ENCODE data around the gene ZCCHC24.
A peak's percentile ranks its signal among the peaks of the same experiment; 100 is the strongest.

Gene ZCCHC24

DNA sequence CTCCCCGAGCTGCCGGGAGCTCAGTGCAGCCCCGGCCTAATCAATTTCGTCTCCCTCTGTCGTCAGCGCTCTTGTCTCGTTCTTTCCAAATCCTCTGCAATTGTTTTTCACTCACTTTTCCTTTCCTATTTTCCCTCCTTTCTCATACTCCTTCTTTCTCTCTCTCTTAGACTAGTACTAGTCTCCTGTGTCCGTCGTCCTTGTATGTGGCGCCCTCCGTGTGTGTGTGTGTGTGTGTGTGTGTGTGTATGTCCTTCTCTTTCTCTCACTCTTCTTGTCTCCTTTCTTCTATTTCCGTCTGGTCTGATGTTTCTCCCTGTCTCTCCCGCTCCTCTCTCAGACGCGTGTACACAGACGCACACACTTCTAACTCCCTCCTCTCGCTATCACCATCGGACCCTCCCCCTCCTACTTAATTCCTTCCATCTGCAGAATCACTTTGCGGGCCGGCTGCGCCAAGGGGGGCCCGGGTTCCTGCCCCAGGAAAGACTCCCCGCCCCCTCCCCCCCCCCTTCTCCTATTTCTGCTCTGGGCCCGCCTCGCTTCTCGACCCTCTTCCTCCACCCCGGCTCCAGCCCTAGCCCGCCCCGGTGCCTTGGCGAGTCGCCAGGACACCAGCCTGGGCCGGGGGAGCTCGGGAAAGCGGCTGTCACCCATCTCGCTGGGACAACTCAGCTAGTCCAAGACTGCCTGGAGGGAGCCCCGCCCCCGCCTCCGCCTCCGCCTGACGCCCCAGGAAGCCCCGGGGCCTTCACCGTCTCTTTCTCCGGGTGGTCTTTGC, 743 bp upstream of the ZCCHC24 start:
- DNase-seq: peak; percentile 67

- DNase-seq: peak; percentile 78
Observed at GRCh38 chr10:79444199-79445119, 965 bp downstream of the ZCCHC24 start.

DNA sequence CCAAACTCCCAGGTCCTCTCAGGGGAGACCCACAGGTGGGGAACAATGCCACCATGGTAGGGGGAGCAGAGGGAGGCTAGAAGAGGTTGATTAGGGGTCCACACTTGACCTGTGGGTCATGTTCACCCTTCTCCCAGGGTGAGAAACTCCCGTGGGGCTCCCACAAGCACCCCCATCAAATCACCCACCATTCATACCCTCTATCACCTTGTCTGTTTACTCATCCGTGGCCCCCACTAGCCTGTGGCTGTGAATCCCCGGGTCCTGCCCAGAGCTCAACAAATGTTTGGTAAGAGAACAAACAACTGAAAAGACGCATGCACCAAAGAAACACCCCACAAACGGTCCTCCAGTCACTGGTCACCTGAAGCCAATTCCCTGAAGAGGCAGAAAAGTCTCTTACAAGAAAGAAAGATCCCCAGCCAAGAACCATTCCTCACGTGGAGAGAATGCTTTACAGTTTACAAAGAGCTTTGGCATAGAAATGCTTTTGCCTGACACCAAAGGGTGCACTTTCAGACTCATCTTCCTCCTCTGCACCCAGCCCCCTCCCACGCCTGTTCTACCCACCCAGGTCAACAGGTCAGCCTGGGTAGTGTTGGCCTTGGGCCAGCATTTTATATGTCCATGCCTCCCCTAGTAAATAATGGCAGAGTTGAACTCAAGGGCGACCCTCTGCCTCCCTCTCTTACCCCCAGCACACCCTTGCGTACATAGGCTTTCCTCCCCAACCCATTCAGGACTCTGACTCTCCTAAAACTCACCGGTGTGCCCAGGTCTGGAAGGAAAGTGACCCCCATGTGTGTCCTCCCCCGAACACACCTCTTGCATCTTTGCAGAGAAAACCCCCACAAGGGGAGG, 1.9 kb downstream of the ZCCHC24 start:
- no peak for DNase-seq

DNA sequence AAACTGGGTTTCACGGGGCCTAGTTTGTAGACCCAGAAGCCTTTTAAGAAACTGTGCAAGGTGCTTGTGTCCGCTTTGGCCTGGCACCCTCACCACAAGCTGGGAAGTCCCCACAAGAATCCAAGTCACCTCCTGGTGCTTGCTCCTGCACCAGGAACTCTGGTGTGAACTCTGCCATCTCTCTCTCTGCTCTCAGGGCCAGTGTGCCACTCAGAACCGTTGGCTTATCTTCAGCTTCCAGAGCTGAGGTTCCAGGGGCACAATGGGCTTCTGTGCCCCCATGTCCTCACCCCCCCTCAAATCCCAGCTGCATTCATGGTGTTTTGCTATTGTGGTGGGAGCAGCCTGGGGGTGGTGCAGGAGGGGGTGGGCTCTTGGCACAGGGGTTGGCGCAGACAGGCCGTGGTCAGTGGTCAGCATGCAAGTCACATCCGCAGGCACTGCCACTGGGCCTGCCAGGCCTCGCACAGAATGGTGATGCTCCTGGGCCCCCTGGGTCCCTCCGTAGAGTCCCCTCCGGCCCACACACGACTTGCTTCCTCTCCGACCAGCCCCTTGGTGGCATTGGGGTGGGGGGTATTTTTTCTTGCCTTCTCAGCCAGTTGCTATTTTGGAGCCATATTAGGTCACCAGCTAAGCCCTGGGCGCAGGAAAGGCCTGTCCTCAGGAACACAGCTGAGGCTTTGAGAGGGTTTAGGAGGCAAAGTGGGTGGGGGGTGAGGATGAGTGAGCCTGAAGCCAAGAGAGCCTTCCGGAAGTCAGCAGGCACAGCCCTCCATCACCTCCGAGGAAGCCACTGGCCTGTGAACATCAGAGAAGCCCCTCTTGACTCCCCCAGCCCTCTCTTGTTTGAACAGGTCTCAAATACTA, 3.0 kb downstream of the ZCCHC24 start:
- no peak for DNase-seq

DNA sequence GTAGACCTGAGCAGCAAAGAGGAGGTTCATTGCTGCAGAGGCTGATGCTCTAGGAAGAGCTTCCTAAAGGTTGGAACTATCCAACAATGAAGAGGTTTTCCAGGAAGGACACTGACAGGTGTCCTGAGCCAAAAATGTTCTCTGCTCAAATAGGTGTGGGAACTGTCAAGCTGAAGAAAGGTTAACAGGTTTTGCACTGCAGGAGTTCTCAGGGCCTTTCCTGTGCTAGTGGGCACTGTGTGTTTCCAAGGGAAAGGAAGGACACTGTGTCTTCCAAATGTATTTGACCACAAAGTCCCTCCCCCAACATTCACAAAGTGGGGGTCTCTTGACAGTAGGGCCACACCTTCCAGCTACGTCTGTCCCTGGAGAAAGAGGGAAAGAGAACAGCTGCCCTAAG, 4.0 kb downstream of the ZCCHC24 start:
- DNase-seq: no peak

DNA sequence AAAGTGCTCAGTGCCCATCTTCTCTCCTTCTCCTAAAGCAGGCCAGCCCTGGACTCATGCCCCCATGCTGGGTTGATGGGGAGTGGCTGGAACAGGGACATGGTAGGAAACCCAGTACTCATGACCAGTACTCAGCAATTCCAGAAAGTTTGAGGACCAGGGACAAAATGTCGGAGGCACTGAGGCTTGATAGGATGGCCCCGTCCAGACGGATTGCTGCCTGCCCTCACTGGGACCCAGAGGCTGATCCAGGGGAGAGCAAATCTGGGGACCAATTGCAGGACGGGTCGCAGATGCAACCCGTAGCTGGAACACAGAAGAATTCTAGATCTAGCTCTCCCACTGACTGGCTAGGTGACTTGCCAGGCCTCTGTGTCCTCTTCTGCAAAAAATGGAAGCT, 5.1 kb downstream of the ZCCHC24 start:
- no peak for DNase-seq

GRCh38 chr10:79438699-79439085, 6.7 kb downstream of the ZCCHC24 start:
- DNase-seq: no peak

- DNase-seq: no peak
Observed at GRCh38 chr10:79438021-79438698, 7.3 kb downstream of the ZCCHC24 start.

GRCh38 chr10:79437111-79437814, 8.2 kb downstream of the ZCCHC24 start:
- no peak for DNase-seq

GRCh38 chr10:79436850-79437103, 8.6 kb downstream of the ZCCHC24 start:
- DNase-seq: no peak

DNA sequence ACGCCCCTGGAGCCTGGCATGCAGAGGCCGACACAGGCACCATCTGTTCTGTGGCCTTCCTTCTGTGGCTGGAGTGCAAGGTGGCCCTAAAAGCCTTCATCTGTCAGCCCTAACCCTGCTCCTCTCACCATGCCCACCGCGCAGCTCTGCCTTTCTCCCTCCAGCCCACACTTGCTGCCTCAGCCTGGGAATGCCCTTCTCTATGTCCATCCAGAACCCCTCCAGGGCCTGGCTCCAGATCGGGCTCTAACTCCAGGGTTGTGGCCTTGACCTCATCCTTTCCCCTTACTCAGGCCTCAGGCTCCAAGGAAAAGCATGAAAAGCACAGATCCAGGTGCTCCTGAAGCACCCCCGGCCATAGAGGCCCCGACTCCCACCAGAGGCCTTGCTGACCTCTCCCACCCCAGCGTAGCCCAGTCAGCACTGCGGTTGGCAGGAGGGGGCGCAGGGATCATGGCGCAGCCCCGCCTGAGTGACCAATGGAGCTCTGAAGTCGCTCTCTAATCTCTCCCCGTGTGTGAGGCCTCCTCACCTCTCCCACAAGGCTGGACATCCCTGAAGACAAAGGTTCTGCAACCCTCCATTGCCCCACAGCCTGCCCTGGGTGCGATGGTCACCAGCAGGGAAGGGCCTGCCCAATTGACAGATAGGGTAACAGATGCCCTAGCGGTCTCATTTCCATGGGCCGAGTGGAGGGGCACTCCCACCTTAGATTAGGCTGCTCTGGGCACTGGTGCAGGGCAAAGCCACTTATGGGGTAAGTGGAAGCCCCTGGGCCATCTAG, 9.2 kb downstream of the ZCCHC24 start:
- DNase-seq: no peak

DNA sequence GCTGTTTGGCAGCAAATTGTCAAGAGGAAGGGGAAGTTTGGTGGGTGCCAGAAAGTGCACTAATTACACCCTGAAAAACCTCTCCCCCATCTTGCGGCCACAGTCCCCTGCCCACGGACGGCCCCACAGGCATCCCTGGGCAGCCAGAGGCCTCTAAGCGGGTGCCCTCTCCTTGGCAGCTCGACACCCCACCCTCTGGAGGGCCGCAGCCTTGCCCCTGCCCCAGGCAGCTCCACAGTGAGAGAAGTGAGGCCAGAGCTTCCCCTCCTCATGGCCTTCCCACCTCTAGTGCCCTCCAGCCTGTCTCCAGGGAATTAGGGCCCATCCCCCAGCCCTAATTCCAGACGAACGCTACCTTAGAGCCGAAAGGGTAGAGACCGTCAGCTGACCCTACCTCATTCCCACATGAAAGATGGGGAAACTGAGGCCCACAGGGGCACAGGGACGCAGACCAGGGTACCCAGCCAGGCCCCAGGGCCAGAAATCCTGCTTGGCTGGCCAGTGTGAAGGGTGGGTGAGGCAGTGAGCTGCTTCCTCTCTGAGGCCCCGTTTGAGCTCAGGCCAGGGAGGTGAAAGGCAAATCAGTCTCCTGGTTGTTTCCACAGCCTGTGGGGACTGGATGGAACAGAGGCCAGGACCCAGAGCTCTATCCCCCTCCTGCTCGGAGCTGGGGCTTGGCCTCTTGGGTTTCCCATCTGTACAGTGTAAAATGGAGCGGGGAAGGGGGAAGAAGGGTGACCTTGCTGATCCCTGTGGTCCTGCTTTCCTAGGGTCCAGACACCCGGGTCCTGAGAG, 10.0 kb downstream of the ZCCHC24 start:
- no peak for DNase-seq

DNA sequence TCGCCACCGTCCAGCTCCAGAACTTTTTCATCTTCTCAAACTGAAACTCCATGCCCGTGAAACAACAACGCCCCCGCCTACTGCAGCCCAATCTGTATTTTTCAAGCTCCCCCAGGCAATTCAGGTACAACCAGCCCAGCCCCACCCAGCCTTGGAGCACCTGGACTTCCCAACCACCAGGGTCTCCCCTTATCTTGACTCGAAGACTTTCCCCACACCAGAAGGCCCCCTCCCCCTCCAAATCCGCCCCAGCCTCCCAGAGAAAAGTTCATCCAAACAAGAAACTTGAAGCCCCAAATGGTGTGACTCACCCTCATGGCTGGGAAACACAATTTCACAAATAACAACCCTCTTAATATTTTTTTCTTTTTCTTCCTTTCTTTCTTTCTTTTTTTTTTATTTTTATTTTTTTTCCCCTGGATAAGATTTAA, 10.6 kb downstream of the ZCCHC24 start:
- DNase-seq: no peak

- DNase-seq: peak; percentile 64
Observed at GRCh38 chr10:79434223-79434687, 11.2 kb downstream of the ZCCHC24 start.

- DNase-seq: no peak
Observed at GRCh38 chr10:79433324-79434222, 11.9 kb downstream of the ZCCHC24 start.

DNA sequence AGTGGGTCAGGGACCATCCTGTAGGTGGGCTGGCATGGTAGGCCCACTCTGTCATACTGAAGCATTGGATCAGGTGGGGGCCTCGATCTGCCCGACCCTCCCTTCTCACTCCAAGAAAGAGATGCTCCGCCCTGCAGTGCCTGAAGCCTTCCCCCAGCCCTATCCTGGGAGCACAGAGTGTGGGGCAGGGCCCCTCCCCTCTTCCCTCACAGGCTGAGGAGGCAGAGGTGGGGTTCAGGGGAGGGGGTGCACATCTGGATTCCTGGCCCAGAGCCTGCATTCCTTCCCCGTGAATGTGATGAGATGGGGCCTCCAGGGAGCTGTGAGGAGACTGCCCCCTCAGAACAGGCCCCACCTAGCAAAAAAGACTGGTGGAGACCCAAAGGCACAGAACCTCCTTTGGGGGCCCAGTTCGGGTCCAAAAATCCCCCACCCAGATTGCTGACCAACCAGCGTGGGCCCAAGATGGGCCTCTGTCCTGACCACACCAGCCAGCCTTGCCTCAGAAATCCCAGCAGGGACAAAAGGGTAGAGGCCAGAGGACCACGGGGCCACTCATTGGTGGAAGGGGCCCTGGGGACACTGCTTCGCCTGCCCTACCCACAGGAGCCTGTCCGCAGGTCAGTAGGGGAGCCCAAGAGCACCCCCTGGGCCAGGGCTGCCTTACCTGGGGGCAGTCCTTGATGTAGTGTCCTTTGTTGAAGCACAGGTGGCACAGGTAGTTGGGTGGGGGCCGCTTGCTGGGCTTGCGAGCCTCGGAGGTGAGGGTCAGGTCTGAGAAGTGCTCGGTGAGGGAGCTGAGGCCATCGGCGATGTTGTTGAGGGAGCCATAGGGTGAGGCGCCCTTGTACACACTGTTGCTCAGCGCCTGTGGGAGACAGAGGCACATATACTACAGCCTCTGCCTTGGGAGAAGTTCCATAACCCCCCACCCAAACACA, 13.3 kb downstream of the ZCCHC24 start:
- no peak for DNase-seq

DNA sequence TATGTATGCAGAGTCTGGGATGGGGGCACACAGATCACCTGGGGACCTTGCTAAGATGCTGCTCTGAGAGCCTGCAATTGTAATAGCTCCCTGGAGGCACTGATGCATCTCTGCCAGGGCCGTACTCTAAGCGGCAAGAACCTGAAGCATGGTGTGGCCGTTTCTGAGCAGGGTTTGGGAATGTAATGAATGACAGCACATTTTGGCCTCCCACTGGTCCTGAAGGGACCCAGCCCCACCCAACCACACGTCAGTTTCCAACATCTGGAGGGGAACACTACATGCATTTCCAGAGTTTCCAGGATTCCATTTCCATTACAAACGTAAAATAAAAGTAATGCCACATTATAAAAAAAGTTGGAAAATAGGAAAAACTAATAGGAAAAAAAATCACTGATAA, 14.0 kb downstream of the ZCCHC24 start:
- DNase-seq: no peak
